ENCODE data around the gene MAGEA1. TPM values are rescaled to one million over a fixed set of nuclear protein-coding genes. Genes with fewer than 3 reads are reported as not detected.
"Not testable (repeated sequence)": the region's sequence is repeated elsewhere in the genome, so short reads cannot be mapped to it uniquely, and the experiment has no call there.

Gene MAGEA1, protein sequence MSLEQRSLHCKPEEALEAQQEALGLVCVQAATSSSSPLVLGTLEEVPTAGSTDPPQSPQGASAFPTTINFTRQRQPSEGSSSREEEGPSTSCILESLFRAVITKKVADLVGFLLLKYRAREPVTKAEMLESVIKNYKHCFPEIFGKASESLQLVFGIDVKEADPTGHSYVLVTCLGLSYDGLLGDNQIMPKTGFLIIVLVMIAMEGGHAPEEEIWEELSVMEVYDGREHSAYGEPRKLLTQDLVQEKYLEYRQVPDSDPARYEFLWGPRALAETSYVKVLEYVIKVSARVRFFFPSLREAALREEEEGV
- not detected in 2 replicates for polyA plus RNA-seq (2011; rRNA removed)
- polyA minus RNA-seq (2011; rRNA and poly(A)+ RNA removed), result not detected in 2 replicates

- no peak for DNase-seq (ENCODE audit: low read depth)
- no peaks in the 10 kb centered on the region for H3K27me3 ChIP-seq (ENCODE audit: control insufficient read depth, insufficient read depth, low read length)
- no peaks in the 10 kb centered on the region for H3K36me3 ChIP-seq (ENCODE audit: control insufficient read depth, insufficient read depth, low read length)
- ChIA-PET CTCF (no interaction called here), POLR2A (no interaction called here)
- no peak for TF ChIP-seq CTCF (IDR thresholded peaks at IDR 0.05; ENCODE audit: insufficient read depth, low read depth, low read length)
- no peak within 1 kb of the TSS for H3K4me3 ChIP-seq (ENCODE audit: low read depth, low read length)
Measured at GRCh38 chrX:153179131-153179530, at the start of gene MAGEA1. TSS of gene MAGEA1 (plus strand) at chrX:153179284. CDS start at chrX:153182390, 3,106 bp downstream.

GRCh38 chrX:153132924-153133323 lies 46.2 kb upstream of the MAGEA1 start:
- DNase-seq (ENCODE audit: low read depth); H3K36me3 ChIP-seq (ENCODE audit: control insufficient read depth, insufficient read depth, low read length); POLR2A ChIA-PET; H3K4me3 ChIP-seq (ENCODE audit: low read depth, low read length); H3K27me3 ChIP-seq (ENCODE audit: control insufficient read depth, insufficient read depth, low read length); CTCF ChIA-PET: not testable (repeated sequence)

DNA sequence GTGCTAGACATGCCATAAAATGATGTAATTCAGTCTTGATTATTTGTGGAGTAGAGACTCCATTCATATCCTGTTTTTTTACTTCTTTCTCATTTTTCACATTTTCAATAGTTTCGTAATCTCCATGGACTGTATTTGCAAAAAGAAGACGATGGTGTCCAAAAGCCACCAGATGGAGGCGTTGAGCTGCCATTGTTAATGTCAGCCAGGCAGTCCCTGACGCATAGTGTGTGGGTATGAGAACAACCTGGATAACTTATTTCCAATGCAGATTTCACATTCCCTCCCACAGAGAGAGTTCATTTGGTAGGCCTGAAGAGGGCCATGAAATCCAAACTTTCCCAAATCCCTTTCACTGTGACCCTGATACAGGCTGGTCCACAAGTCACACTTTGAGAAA lies 40.0 kb upstream of the MAGEA1 start:
- H3K36me3 ChIP-seq (ENCODE audit: control insufficient read depth, insufficient read depth, low read length); DNase-seq (ENCODE audit: low read depth); CTCF ChIA-PET; POLR2A ChIA-PET; H3K4me3 ChIP-seq (ENCODE audit: low read depth, low read length); H3K27me3 ChIP-seq (ENCODE audit: control insufficient read depth, insufficient read depth, low read length): not testable (repeated sequence)

GRCh38 chrX:153146288-153146687 lies 32.8 kb upstream of the MAGEA1 start:
- H3K4me3 ChIP-seq (ENCODE audit: low read depth, low read length); H3K27me3 ChIP-seq (ENCODE audit: control insufficient read depth, insufficient read depth, low read length); CTCF ChIA-PET; H3K36me3 ChIP-seq (ENCODE audit: control insufficient read depth, insufficient read depth, low read length); POLR2A ChIA-PET; DNase-seq (ENCODE audit: low read depth): not testable (repeated sequence)

GRCh38 chrX:153153516-153153915 lies 25.6 kb upstream of the MAGEA1 start:
- ChIA-PET POLR2A (no interaction called here), CTCF (no interaction called here)
- no peaks in the 10 kb centered on the region for H3K27me3 ChIP-seq (ENCODE audit: control insufficient read depth, insufficient read depth, low read length)
- DNase-seq (ENCODE audit: low read depth), result no peak
- H3K4me3 ChIP-seq (ENCODE audit: low read depth, low read length), result no peak overlapping the region
- no peak for TF ChIP-seq CTCF (IDR thresholded peaks at IDR 0.05; ENCODE audit: insufficient read depth, low read depth, low read length)
- H3K36me3 ChIP-seq (ENCODE audit: control insufficient read depth, insufficient read depth, low read length), result no peaks in the 10 kb centered on the region

DNA sequence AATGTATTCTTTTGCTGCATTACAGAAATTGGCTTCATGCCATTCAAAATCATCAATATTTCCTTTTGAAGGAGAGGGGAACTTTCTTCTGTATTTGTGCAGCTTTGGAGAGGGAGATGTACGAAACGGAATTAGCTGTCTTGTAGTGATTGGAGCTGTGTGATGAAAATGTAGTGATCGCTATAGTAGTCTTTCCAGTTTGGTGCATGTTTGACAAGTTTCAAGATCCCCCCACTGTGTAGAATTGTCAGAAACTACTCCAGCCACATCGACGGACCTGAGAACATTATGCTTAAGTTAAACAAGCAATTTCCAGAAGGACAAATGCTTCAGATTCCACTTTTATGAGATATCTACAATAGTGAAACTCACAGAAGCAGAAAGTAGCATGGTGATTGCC lies 21.6 kb upstream of the MAGEA1 start:
- CTCF ChIA-PET, result no interaction called here
- no peak for DNase-seq (ENCODE audit: low read depth)
- Histone ChIP-seq H3K27me3 (ENCODE audit: control insufficient read depth, insufficient read depth, low read length) (no peaks in the 10 kb centered on the region), H3K4me3 (ENCODE audit: low read depth, low read length) (no peak overlapping the region), H3K36me3 (ENCODE audit: control insufficient read depth, insufficient read depth, low read length) (no peaks in the 10 kb centered on the region)
- no peak for TF ChIP-seq CTCF (IDR thresholded peaks at IDR 0.05; ENCODE audit: insufficient read depth, low read depth, low read length)
- POLR2A ChIA-PET, result no interaction called here

- Histone ChIP-seq H3K27me3 (ENCODE audit: control insufficient read depth, insufficient read depth, low read length) (no peaks in the 10 kb centered on the region), H3K36me3 (ENCODE audit: control insufficient read depth, insufficient read depth, low read length) (no peaks in the 10 kb centered on the region), H3K4me3 (ENCODE audit: low read depth, low read length) (no peak overlapping the region)
- ChIA-PET CTCF (no interaction called here), POLR2A (no interaction called here)
- no peak for DNase-seq (ENCODE audit: low read depth)
- TF ChIP-seq CTCF (IDR thresholded peaks at IDR 0.05; ENCODE audit: insufficient read depth, low read depth, low read length), result no peak
Measured at GRCh38 chrX:153158319-153158718, 20.8 kb upstream of the MAGEA1 start.
